GM12878 (cell line): Measurements from ENCODE around the gene ARGLU1. TPM values are rescaled to one million over a fixed set of nuclear protein-coding genes. Genes with fewer than 3 reads are reported as not detected.

Source experiments
- ATAC-seq: fragments of 200-7000 bp; cut with Tn5 transposase; 3 replicates; pipeline ENCODE4 v1.9.1; 2020; ENCODE audit warnings: mild to moderate bottlenecking, moderate library complexity
- BruUV-seq: library from RNA; stranded (reverse); fragments of 400-500 nt; replicated peaks from 2 replicates; lab custom pipeline; 2021; lab: Mats Ljungman, UMichigan
- CTCF ChIA-PET: fragments of 300-600 bp; sonication (Branson Sonifier 250); formaldehyde crosslinking; extraction: SDS; loops from one replicate; lab custom pipeline; 2021; ENCODE audit warnings: inconsistent platforms; lab: Yijun Ruan, JAX
- POLR2A ChIA-PET: fragments of 350-600 bp; formaldehyde crosslinking; extraction: SDS; loops from one replicate; lab custom pipeline; 2021; ENCODE audit warnings: inconsistent platforms; lab: Charles Lee
- RAD21 ChIA-PET: fragments of 300-600 bp; sonication (Branson Sonifier 250); formaldehyde crosslinking; loops from one replicate; lab custom pipeline; 2023; ENCODE audit warnings: antibody characterized with exemption; ENCODE audit not compliant: unreplicated experiment; lab: Charles Lee
- SMC1A ChIA-PET: fragments of 300-600 bp; sonication (Branson Sonifier 250); formaldehyde crosslinking; loops from one replicate; lab custom pipeline; 2023; ENCODE audit not compliant: unreplicated experiment, uncharacterized antibody; lab: Charles Lee
- DNase-seq: peaks from one replicate; pipeline ENCODE4 v3.0.0-alpha.2; 2011; ENCODE audit warnings: low read depth, low spot score
- FAIRE-seq: peaks from 3 replicates; lab custom pipeline; 2011; peaks lifted over from hg19 to GRCh38; lab: Jason Lieb, UNC
- H2AFZ ChIP-seq: 2 replicates; pipeline ENCODE4 v1.6.0; 2011; ENCODE audit warnings: low read depth, low read length, control low read depth; ENCODE audit not compliant: control insufficient read depth
- H3K27ac ChIP-seq: 2 replicates; pipeline ENCODE4 v1.5.1; 2011; ENCODE audit warnings: control low read depth; ENCODE audit not compliant: control insufficient read depth, insufficient read depth
- H3K27me3 ChIP-seq, 2 experiments: replicated peaks in 1 of 2; 2 replicates each; pipeline versions ENCODE4 v1.6.0 to v1.6.1; 2011; ENCODE audit warnings: low read length in 1 of 2; ENCODE audit not compliant: control insufficient read depth in 2 of 2, insufficient read depth in 2 of 2
- H3K36me3 ChIP-seq, 2 experiments: 2 replicates each; pipeline ENCODE4 v1.5.1; 2011; ENCODE audit warnings: low read length in 1 of 2; ENCODE audit not compliant: control insufficient read depth in 2 of 2, insufficient read depth in 2 of 2
- H3K4me1 ChIP-seq: 2 replicates; pipeline ENCODE4 v1.6.1; 2011; ENCODE audit warnings: mild to moderate bottlenecking, low read length, moderate library complexity, mixed read lengths; ENCODE audit not compliant: control insufficient read depth, insufficient read depth
- H3K4me2 ChIP-seq: 2 replicates; pipeline ENCODE4 v1.6.0; 2011; ENCODE audit warnings: control low read depth; ENCODE audit not compliant: control insufficient read depth, insufficient read depth
- H3K4me3 ChIP-seq: fragments of 200-600 bp; sonication (generic); 2 replicates; pipeline ENCODE4 v1.5.1; 2016
- H3K79me2 ChIP-seq: 2 replicates; pipeline ENCODE4 v1.6.0; 2011; ENCODE audit warnings: low read length; ENCODE audit not compliant: control insufficient read depth, insufficient read depth
- H3K9ac ChIP-seq: 2 replicates; pipeline ENCODE4 v1.8.0; 2011; ENCODE audit warnings: low read length, control low read depth, mixed read lengths; ENCODE audit not compliant: control insufficient read depth, insufficient read depth
- H3K9me3 ChIP-seq: replicated peaks from 3 replicates; pipeline ENCODE4 v1.5.1; 2011; ENCODE audit warnings: mild to moderate bottlenecking, low read length; ENCODE audit not compliant: control insufficient read depth, insufficient read depth
- H4K20me1 ChIP-seq: 2 replicates; pipeline ENCODE4 v1.6.0; 2011; ENCODE audit not compliant: control insufficient read depth, insufficient read depth
- BHLHE40 ChIP-seq, 2 experiments: fragments of 450-650 bp in 1 of 2; IDR thresholded peaks; 2 replicates each; pipeline ENCODE4 v1.6.1; 2011 to 2017; ENCODE audit warnings: low read depth in 2 of 2, borderline replicate concordance in 1 of 2, improper control_type of control experiment in 1 of 2, low read length in 1 of 2, mild to moderate bottlenecking in 1 of 2
- CEBPB ChIP-seq, 2 experiments: fragments of 150-350 bp in 1 of 2; IDR thresholded peaks; 2 replicates each; pipeline ENCODE4 v1.6.1; 2012 to 2014; ENCODE audit warnings: low read depth in 2 of 2, low read length in 2 of 2, borderline replicate concordance in 1 of 2, inconsistent platforms in 1 of 2
- CHD4 ChIP-seq: fragments of 200-600 bp; sonication (generic); IDR thresholded peaks from 2 replicates; pipeline ENCODE4 v1.6.1; 2016; ENCODE audit warnings: mild to moderate bottlenecking
- E2F8 ChIP-seq: fragments of 450-650 bp; IDR thresholded peaks from 2 replicates; pipeline ENCODE4 v1.6.1; 2018; ENCODE audit warnings: mild to moderate bottlenecking, low read depth, moderate library complexity; ENCODE audit not compliant: partially characterized antibody
- HSF1 ChIP-seq: fragments of 150-350 bp; IDR thresholded peaks from 2 replicates; pipeline ENCODE4 v1.6.1; 2014; ENCODE audit warnings: mild to moderate bottlenecking, low read depth, low read length
- IRF4 ChIP-seq: IDR thresholded peaks from 2 replicates; pipeline ENCODE4 v1.6.1; 2011; ENCODE audit warnings: low read depth, low read length
- PKNOX1 ChIP-seq: fragments of 450-650 bp; IDR thresholded peaks from 2 replicates; pipeline ENCODE4 v1.6.1; 2016; ENCODE audit warnings: mild to moderate bottlenecking
- RAD51 ChIP-seq: fragments of 450-650 bp; IDR thresholded peaks from 2 replicates; pipeline ENCODE4 v1.6.1; 2016; ENCODE audit warnings: moderate library complexity, mild to moderate bottlenecking, inconsistent platforms
- RCOR1 ChIP-seq: conservative IDR thresholded peaks from 2 replicates; pipeline ENCODE4 v1.6.1; 2012; ENCODE audit warnings: low read depth, low read length, improper control_type of control experiment
- RELB ChIP-seq: fragments of 450-650 bp; IDR thresholded peaks from 2 replicates; pipeline ENCODE4 v1.6.1; 2017; ENCODE audit warnings: low read depth, mild to moderate bottlenecking, moderate library complexity
- SIX5 ChIP-seq: IDR thresholded peaks from 2 replicates; pipeline ENCODE4 v1.6.1; 2011; ENCODE audit warnings: mild to moderate bottlenecking, low read depth, low read length, moderate library complexity; ENCODE audit not compliant: severe bottlenecking
- SMARCA5 ChIP-seq: fragments of 450-650 bp; IDR thresholded peaks from 2 replicates; pipeline ENCODE4 v1.6.1; 2017; ENCODE audit warnings: mild to moderate bottlenecking
- ZNF24 ChIP-seq: fragments of 450-650 bp; IDR thresholded peaks from 2 replicates; pipeline ENCODE4 v1.6.1; 2017; ENCODE audit warnings: antibody characterized with exemption, mild to moderate bottlenecking
- ZZZ3 ChIP-seq: IDR thresholded peaks from 2 replicates; pipeline ENCODE4 v1.6.1; 2011; ENCODE audit warnings: low read depth; ENCODE audit not compliant: control insufficient read depth, insufficient read length
- WGBS: methylation state at CpG from one replicate; pipeline ENCODE4 v1.1.6; 2016; ENCODE audit warnings: low lambda C conversion rate; ENCODE audit not compliant: insufficient replicate concordance, insufficient coverage; ENCODE audit errors: missing lambda C conversion rate; 5-methylcytosine and 5-hydroxymethylcytosine counted together
- in situ Hi-C: fragments of 300-500 bp; cut with MboI; formaldehyde crosslinking; loops from 9 replicates; pipeline ENCODE4 v1.14.3; 2018; ENCODE audit warnings: mixed read lengths
- intact Hi-C: fragments of 100-400 bp; cut with micrococcal nuclease; formaldehyde crosslinking; loops from one replicate; pipeline ENCODE4 v1.14.2; 2022; ENCODE audit not compliant: unreplicated experiment
- polyA plus RNA-seq, 11 experiments: library from polyadenylated mRNA; depleted of rRNA in 4 of 11; unstranded in 6 of 11; stranded (reverse) in 5 of 11; fragments of >200 nt; fragmentation: Nextera tagmentation in 4 of 11; fragmentation: Illumina TruSeq in 1 of 11; extraction: Ambion mirVana in 4 of 11; extraction: Trizol in 1 of 11; gene quantifications; 1 replicate in 1 of 11; 2 replicates in 10 of 11; pipeline versions ENCODE4 v1.2.1 to v1.2.3, GENCODE V29; 2011 to 2016; ENCODE audit warnings: inconsistent platforms in 2 of 11, missing spikeins in 2 of 11, low read depth in 1 of 11
- total RNA-seq, 4 experiments: library from RNA; depleted of rRNA in 3 of 4; stranded (reverse); fragments of >200 nt in 3 of 4; fragmentation: Illumina TruSeq in 1 of 4; extraction: Trizol in 1 of 4; gene quantifications; 2 replicates each; pipeline versions ENCODE4 v1.2.1 to v1.2.3, GENCODE V29; 2013 to 2021

Gene ARGLU1
- total and polyA plus RNA-seq, 10 of the 15 experiments (the other 5 are each of a cell fraction or from before 2014, with no cell fraction given), result 47.1 to 197 (median 98.3) TPM

- FAIRE-seq (no peak), DNase-seq (no peak), ATAC-seq (no peak)
- 76% methylated on average over 8 of the region's 8 CpGs for WGBS
- no peaks in the 10 kb centered on the region for H3K36me3 ChIP-seq
- ChIA-PET SMC1A (interaction anchor here (0.7 to 1.8 kb wide), 2 partner anchors 15 to 1140 kb away, joined by 3 to 10 read pairs; no protein-coding TSS in a partner anchor), CTCF (interaction anchor here (0.8 to 2.0 kb wide), 2 partner anchors 8 to 90 kb away, joined by 3 to 9 read pairs; no protein-coding TSS in a partner anchor), POLR2A (no interaction called here), RAD21 (interaction anchor here (1.6 kb wide), 1 partner anchor 448 kb away, joined by 6 read pairs; no protein-coding TSS in a partner anchor)
- TF ChIP-seq IRF4, result no peak
- TF ChIP-seq SIX5, result no peak
- TF ChIP-seq RAD51, result no peak
- no peak for TF ChIP-seq RELB
- TF ChIP-seq SMARCA5, result no peak
- no peak for TF ChIP-seq CHD4
- TF ChIP-seq BHLHE40 (IDR thresholded peaks at IDR 0.05; ENCODE audit: borderline replicate concordance in 1 of 2, low read depth in 2 of 2, low read length in 1 of 2), result no peak
- TF ChIP-seq E2F8, result no peak
- no peak for TF ChIP-seq ZNF24
- no peak for TF ChIP-seq HSF1
- TF ChIP-seq CEBPB (IDR thresholded peaks at IDR 0.05; ENCODE audit: borderline replicate concordance in 1 of 2, low read depth in 2 of 2, low read length in 2 of 2), result no peak
- no peak for TF ChIP-seq ZZZ3
- no peak for TF ChIP-seq RCOR1
- TF ChIP-seq PKNOX1, result no peak
- in situ Hi-C loops, result loop anchor here (25.0 kb wide), 1 partner anchor 1542 kb away; no protein-coding TSS in a partner anchor
- peaks cover 2 to 17% of the 10 kb centered on the region in 2 experiments; a peak in 2 of 4 replicates for H3K27me3 ChIP-seq
- no peak overlapping the region for H3K9ac ChIP-seq
- intact Hi-C loops, result loop anchor here (10.0 kb wide), 2 partner anchors 155 to 1755 kb away; no protein-coding TSS in a partner anchor
- no TSS peak for BruUV-seq
- H3K4me1 ChIP-seq, result no peaks in the 10 kb centered on the region
- H3K4me3 ChIP-seq, result no peak overlapping the region
- H2AFZ ChIP-seq, result no peak overlapping the region
- no peaks in the 10 kb centered on the region; the same call in 2 of the 3 replicates for H3K9me3 ChIP-seq
- no peak overlapping the region for H3K4me2 ChIP-seq
- no peak overlapping the region for H3K27ac ChIP-seq
- H4K20me1 ChIP-seq, result no peaks in the 10 kb centered on the region
- no peaks in the 10 kb centered on the region for H3K79me2 ChIP-seq
Measured at GRCh38 chr13:106529415-106530170, 38.3 kb downstream of the ARGLU1 start.
